Right cardiac atrium (tissue), 5 donors: ENCODE results near the gene CAMK4. TPM values are rescaled to one million over a fixed set of nuclear protein-coding genes. Genes with fewer than 3 reads are reported as not detected.
A peak's percentile ranks its signal among the peaks of the same experiment; 100 is the strongest.
"Not testable (repeated sequence)": the region's sequence is repeated elsewhere in the genome, so short reads cannot be mapped to it uniquely, and the experiment has no call there.

ENCODE experiments used
- ATAC-seq, 2 donors: fragments of 200-7000 bp; cut with Tn5 transposase; one replicate each; pipeline versions ENCODE4 v1.8.0 to v1.9.1; 2020; ENCODE audit warnings: moderate library complexity in 2 of 2, mild to moderate bottlenecking in 1 of 2
- DNase-seq, 3 donors: peaks; one replicate each; pipeline ENCODE4 v3.0.0-alpha.2; 2020
- H3K27ac ChIP-seq: one replicate; pipeline ENCODE4 v1.5.1; 2013; ENCODE audit warnings: mild to moderate bottlenecking, low read length, control low read depth, moderate library complexity
- H3K27me3 ChIP-seq: one replicate; pipeline ENCODE4 v1.6.1; 2013; ENCODE audit not compliant: control insufficient read depth, insufficient read depth
- H3K4me1 ChIP-seq: one replicate; pipeline ENCODE4 v1.6.1; 2013; ENCODE audit warnings: low read length; ENCODE audit not compliant: control insufficient read depth, insufficient read depth
- H3K4me3 ChIP-seq: one replicate; pipeline ENCODE4 v1.5.1; 2013; ENCODE audit warnings: low read length, control low read depth
- H3K9me3 ChIP-seq: one replicate; pipeline ENCODE4 v1.6.1; 2013; ENCODE audit warnings: low read length; ENCODE audit not compliant: control insufficient read depth
- WGBS: extraction: QIAGEN DNeasy Blood & Tissue Kit; methylation state at CpG from one replicate; pipeline ENCODE4 v1.1.7; 2013; 5-methylcytosine and 5-hydroxymethylcytosine counted together
- intact Hi-C, 4 donors: fragments of 100-400 bp; cut with DNase I; formaldehyde crosslinking; loops; one replicate each; pipeline versions ENCODE4 v1.11.0 to v1.14.0; 2022 to 2023
- polyA plus RNA-seq: library from polyadenylated mRNA; stranded (reverse); fragments of 200-250 nt; gene quantifications from one replicate; pipeline ENCODE4 v1.2.3, GENCODE V29; 2013
- total RNA-seq, 4 donors: library from RNA; stranded (reverse); fragmentation: NEBNext Ultra II Directional; extraction: Animal tissue kit (Norgen Biotek cat#: 25700); gene quantifications; one replicate each; pipeline ENCODE4 v1.2.1, GENCODE V29; 2021
- donor health status: healthy with polysubstance abuse.
- donor health status: DM: no; HTN: yes; CAD: no.
- donor health status: DM: no; HTN: no; CAD: no.
- donor health status: DM: no; HTN: yes; CAD: no; lungs with severe emphysema.
- donor health status: DM: yes; HTN: yes; CAD: no.

CAMK4 gene
- total and polyA plus RNA-seq, 5 donors, result 0.25 to 0.66 (median 0.60) TPM; not detected in 1

DNA sequence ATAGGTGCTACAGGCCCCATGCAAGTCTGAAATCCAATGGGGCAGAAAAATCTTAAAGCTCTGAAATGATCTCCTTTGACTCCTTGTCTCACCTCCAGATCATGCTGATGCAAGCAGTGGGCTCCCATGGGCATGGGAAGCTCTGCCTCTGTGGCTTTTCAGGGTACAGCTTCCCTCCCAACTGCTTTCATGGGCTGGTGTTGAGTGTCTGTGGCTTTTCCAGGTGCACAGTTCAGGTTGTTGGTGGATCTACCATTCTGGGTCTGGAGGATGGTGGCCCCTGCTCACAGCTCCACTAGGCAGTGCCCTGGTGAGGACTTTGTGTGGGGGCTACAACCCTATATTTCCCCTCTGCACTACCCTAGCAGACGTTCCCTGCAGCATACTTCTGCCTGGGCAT is 184.6 kb downstream of the CAMK4 start:
- Histone ChIP-seq H3K27ac (no peak overlapping the region), H3K27me3 (no peaks in the 10 kb centered on the region), H3K4me3 (no peak overlapping the region), H3K4me1 (no peaks in the 10 kb centered on the region), H3K9me3 (no peaks in the 10 kb centered on the region)
- intact Hi-C loops, result no loop called here
- ATAC-seq (no peak), DNase-seq (no peak)
- WGBS, result 84% methylated on average over 1 of the region's 1 CpG

DNA sequence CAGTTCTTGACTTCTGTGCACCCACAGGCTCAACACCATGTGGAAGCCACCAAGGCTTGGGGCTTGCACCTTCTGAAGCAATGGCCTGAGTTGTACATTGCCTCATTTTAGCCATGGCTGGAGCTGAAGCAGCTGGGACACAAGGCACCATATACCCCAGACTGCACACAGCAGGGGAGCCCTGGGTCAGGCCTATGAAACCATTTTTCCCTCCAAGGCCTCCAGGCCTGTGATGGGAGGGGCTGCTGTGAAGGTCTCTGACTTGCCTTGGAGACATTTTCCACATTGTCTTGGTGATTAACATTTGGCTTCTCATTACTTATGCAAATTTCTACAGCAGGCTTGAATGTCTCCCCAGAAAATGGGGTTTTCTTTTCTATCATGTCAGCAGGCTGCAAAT is 185.1 kb downstream of the CAMK4 start:
- H3K27ac ChIP-seq, H3K4me3 ChIP-seq, DNase-seq, H3K9me3 ChIP-seq, H3K4me1 ChIP-seq, ATAC-seq, intact Hi-C loops, H3K27me3 ChIP-seq: not testable (repeated sequence)

- H3K27me3 ChIP-seq, H3K4me1 ChIP-seq, H3K27ac ChIP-seq, ATAC-seq, intact Hi-C loops, DNase-seq, H3K9me3 ChIP-seq, H3K4me3 ChIP-seq: not testable (repeated sequence)
- 92% methylated on average over 3 of the region's 3 CpGs for WGBS
These were observed 185.9 kb downstream of the CAMK4 start for GRCh38 chr5:111410067-111410466.

GRCh38 chr5:111411301-111411700 is 187.1 kb downstream of the CAMK4 start:
- Histone ChIP-seq H3K27ac (no peak overlapping the region), H3K4me3 (no peak overlapping the region), H3K4me1 (no peaks in the 10 kb centered on the region), H3K9me3 (no peaks in the 10 kb centered on the region), H3K27me3 (peaks cover 2% of the 10 kb centered on the region)
- ATAC-seq (no peak), DNase-seq (no peak)
- whole genome bisulfite sequencing, result 93% methylated on average over 1 of the region's 1 CpG
- intact Hi-C loops, result no loop called here

DNA sequence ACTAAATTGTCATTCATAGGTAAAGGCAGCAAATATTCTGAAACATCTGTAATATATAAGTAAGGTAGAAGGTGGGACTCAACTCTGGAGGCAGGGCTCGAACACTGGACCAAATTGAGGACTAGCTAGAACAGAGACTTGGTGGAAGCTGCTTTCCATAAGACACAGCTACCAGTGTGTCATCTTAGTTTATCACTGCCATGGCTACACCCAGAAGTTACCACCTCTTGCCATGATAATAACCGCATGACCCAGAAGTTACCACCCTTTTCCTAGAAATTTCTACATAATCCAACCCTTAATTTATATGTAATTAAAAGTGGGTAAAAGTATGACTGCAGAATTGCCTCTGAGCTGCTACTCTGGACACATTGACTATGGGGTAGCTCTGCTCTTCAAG is 188.4 kb downstream of the CAMK4 start:
- no peak for ATAC-seq
- WGBS, result 63% methylated on average over 2 of the region's 2 CpGs

DNA sequence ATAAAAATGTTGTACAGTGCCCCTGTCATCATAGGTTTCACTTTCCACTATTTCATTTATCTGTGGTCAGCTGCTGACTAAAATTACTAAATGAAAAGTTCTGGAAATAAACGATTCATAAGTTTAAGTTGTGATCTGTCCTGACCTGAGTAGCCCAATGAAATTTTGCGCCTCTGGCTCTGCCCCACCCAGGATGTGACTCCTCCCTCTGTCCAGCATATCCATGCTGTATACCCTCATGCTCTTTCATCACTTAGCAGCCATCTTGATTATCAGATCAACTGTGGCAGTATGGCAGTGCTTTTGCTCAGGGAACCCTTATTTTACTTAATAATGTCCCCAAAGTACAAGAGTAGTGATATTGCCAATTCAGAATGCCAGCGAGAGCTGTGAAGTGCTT is 190.9 kb downstream of the CAMK4 start:
- ATAC-seq, result no peak

More for the DNA sequence above, 188.4 kb downstream of the CAMK4 start:
- Histone ChIP-seq H3K27me3 (peaks cover 2% of the 10 kb centered on the region), H3K9me3 (no peaks in the 10 kb centered on the region), H3K27ac (no peak overlapping the region), H3K4me3 (no peak overlapping the region), H3K4me1 (no peaks in the 10 kb centered on the region)
- DNase-seq, result no peak
- intact Hi-C loops, result no loop called here

GRCh38 chr5:111422245-111422644 is 198.1 kb downstream of the CAMK4 start:
- Histone ChIP-seq H3K4me1 (no peaks in the 10 kb centered on the region), H3K27ac (no peak overlapping the region), H3K27me3 (no peaks in the 10 kb centered on the region), H3K9me3 (no peaks in the 10 kb centered on the region), H3K4me3 (no peak overlapping the region)
- WGBS, result 61% methylated on average over 2 of the region's 2 CpGs
- DNase-seq (no peak), ATAC-seq (no peak)
- intact Hi-C loops, result no loop called here

More for the DNA sequence above, 190.9 kb downstream of the CAMK4 start:
- Histone ChIP-seq H3K27ac (no peak overlapping the region), H3K4me3 (no peak overlapping the region), H3K9me3 (no peaks in the 10 kb centered on the region), H3K27me3 (peaks cover 2% of the 10 kb centered on the region), H3K4me1 (no peaks in the 10 kb centered on the region)
- 89% methylated on average over 3 of the region's 3 CpGs for WGBS
- intact Hi-C loops, result no loop called here
- DNase-seq, result no peak

DNA sequence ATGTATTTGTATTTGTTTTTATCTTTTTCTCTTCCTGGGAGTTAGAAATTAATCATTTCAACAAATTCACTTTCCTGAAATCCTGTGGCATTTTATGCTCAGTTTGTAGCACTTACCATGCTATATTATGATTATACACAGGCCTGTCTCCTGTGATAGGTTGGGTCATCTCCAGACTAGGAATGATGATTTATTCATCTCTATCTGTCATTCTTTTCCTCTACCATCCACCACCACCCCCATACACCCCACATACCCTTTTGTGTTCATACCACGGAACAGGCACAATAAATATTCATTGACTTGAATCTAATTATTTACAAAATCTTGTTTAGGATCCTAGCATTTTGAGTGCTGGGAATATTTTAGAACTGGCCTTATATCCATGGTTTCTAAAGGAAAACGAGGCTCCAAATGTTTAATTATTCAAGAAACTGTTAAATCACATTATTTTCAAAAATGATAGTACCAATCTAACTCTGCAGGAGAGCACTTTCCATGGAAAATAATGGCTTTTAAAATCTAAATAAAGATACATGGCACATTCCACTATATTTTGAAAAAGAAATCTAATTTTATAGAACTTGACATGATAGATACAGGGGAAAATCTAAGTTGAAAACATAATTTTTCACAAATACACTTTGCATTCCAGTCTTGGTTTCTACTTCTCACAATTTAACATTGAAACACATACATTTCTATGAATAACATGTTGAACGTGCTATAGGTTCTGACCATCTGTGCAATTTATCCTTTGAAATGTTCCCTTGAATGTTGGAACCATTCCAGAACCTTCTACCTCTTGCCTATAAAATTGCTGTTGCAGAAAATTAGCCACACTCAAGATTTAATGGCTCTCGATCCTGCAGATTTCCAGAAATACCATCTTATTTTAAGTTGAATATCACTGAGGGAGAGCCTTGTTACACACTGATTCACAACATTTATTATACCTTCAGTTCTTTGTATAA is 198.8 kb downstream of the CAMK4 start:
- Histone ChIP-seq H3K9me3 (no peaks in the 10 kb centered on the region), H3K27ac (no peak overlapping the region), H3K4me1 (no peaks in the 10 kb centered on the region), H3K4me3 (no peak overlapping the region), H3K27me3 (no peaks in the 10 kb centered on the region)
- intact Hi-C loops, result no loop called here
- DNase-seq, result no peak
- ATAC-seq, result no peak
- 81% methylated on average over 4 of the region's 4 CpGs for WGBS

DNA sequence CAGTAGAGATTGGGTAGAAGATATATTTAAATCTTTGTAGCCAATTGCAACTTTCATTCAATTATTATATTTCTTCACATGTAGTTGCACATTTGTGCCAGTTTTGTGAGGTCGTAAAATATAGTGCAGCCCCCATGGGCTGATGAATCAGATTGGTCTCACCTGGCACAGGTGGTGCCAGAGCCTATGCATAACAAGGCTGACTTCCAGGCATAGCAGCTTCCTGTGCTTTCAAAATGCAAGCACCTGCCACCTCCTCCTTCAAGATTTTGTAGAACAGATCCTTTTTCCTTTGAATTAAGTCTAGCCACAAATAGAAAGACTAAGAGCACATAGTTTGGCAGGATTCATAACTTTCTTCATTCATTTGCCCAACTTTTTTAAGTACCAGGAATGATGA is 201.0 kb downstream of the CAMK4 start:
- ATAC-seq (no peak), DNase-seq (no peak)
- H3K4me1 ChIP-seq, result no peaks in the 10 kb centered on the region
- no peak overlapping the region for H3K27ac ChIP-seq
- H3K9me3 ChIP-seq, result no peaks in the 10 kb centered on the region
- intact Hi-C loops, result no loop called here
- WGBS, result 76% methylated on average over 1 of the region's 1 CpG
- H3K4me3 ChIP-seq, result no peak overlapping the region
- H3K27me3 ChIP-seq, result no peaks in the 10 kb centered on the region

DNA sequence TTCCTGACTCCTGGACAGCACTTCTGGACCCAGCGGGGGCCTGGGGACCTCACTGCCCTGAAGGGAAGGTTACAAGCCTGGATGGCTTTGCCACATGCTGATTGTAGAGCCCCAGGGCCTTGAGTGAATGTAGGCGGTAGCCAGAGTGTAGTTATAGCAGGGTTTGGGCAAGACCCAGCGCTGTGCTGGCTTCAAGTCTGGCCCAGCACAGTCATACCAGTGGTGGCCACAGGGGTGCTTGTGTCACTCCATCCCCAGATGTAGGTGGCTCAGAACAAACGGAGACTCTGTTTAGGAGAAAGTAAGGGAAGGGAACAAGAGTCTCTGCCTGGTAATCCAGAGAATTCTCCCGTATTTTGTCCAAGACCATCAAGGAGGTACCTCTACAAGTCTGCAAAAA is 203.6 kb downstream of the CAMK4 start:
- intact Hi-C loops, result no loop called here
- ATAC-seq, result no peak
- no peaks in the 10 kb centered on the region for H3K4me1 ChIP-seq
- H3K27ac ChIP-seq, result no peak overlapping the region
- 87% methylated on average over 5 of the region's 5 CpGs for WGBS
- H3K9me3 ChIP-seq, result no peaks in the 10 kb centered on the region
- H3K4me3 ChIP-seq, result no peak overlapping the region
- no peaks in the 10 kb centered on the region for H3K27me3 ChIP-seq
- DNase-seq, result peak in 1 of 3 donors; percentile 16

GRCh38 chr5:111432883-111433536 is 208.8 kb downstream of the CAMK4 start:
- Histone ChIP-seq H3K27ac (no peak overlapping the region), H3K27me3 (no peaks in the 10 kb centered on the region)
- no peak for ATAC-seq

More at GRCh38 chr5:111432883-111433536, 208.8 kb downstream of the CAMK4 start:
- H3K9me3 ChIP-seq, result no peaks in the 10 kb centered on the region
- intact Hi-C loops, result no loop called here
- H3K4me3 ChIP-seq, result no peak overlapping the region
- H3K4me1 ChIP-seq, result no peaks in the 10 kb centered on the region
- DNase-seq, result no peak
